Measurements from ENCODE around the gene DERL3.

Gene DERL3

DNA sequence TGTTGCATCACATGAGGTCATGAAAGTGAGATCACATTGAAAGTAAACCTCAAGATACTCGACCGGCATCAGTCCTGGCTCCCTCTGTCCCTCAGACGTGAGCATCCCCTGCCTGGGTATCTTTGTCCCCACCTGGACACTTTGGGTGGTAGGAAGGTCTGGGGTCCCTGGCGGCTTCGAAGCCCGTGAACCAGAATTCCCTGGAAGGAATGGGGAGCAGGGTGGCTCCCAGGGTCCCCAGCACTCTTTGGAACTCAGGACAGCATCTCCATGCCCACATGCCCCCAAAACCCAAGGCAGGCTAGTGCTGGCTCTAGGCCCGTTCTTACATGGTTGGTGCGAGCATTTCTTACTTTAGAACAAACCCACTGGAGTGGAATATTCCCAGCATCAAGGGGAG lies 7.5 kb downstream of the DERL3 start:
- DNase-seq = no peak

DNA sequence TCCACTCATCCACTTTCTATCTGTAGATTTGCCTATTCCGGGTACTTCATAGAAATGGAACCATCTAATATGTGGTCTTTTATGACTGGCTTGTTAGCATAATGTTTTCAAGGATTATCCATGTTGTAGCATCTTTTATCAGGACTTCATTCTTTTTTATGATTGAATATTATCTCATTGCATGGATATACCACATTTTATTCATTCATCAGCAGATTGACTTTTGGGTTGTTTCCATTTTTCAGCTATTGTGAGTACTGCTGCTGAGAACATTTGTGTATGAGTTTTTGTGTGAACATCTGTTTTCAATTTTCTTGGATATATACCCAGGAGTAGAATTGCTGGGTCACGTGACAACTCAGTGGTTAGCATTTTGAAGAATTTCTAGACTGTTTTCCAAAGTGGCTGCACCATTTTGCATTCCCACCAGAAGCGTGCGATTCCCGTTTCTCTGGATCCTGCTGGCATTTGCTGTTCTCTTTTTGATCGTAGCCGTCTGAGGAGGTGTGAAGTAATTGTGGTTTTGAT lies 8.9 kb downstream of the DERL3 start:
- DNase-seq = no peak

DNA sequence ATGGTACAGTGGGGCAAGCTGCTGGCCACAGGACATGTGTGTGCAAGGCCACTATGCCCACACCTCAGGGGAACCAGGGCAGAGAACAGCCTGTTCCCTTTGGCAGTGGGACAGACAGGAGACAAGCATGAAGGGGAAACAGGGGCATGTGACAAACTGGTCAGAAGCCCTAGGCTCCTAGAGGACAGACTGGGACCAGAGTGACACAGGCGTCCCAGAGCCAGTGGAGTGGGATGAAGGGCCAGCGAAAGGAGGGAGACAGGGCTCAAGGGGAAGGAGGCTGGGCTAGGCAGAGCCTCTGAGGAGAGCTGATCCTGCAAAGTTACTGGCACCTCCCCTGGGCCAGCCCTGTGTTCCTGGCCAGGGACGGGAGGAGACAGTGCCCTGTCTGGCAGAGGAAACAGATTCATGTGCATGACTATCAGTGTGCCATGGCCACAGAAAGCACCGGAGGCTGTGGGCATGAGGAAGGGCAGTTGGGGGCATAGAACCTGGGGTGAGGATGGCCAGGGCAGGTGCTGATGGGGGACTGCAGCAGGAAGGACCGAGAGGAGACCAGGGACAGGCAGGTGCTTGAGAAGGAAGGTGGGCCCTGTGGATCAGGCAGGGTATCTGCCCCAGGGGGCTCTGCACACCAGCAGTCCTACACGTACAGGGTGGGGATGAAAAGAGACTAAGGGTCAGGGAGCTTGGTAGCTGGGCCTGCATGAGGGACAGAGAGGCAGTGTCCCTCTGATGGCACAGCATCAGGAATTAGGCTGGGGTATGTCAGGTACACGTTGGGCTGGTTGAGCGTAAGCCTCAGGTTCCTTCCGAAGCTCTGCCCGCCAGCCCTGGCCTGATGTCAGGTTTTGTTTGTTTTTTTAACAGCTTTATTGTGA lies 9.8 kb downstream of the DERL3 start:
- DNase-seq = no peak

DNA sequence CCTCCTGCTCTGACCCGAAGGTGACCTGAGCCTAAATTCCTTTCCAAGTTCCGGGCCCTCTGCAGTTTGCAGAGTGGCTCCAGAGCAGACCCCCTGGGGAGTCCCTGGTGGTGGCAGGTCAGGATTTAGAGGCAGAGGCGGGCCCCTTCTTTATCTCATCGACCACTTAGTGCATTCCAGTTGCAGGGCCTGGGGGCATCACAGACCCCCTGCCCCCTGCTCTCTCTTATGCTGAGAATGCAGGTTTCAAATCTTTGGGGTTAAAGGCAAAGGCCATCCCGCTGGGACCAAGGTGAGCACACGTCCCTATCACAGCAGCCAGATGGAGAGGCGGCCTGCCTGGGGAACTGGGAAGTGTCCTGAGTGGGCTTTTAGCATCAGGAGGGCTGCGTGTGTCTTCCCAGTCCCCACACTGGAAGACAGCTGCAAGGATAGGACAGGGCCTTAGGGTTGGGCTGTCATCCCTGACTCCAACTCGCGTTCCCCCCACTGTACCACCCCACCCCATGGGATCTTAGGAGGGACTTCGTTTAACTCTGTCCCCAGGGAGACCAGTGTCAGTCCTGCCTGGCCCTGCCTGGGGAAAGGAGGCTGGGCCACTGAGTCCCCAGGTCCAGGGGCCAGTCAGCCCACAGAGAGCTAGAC lies 11.3 kb downstream of the DERL3 start:
- no peak for DNase-seq

DNA sequence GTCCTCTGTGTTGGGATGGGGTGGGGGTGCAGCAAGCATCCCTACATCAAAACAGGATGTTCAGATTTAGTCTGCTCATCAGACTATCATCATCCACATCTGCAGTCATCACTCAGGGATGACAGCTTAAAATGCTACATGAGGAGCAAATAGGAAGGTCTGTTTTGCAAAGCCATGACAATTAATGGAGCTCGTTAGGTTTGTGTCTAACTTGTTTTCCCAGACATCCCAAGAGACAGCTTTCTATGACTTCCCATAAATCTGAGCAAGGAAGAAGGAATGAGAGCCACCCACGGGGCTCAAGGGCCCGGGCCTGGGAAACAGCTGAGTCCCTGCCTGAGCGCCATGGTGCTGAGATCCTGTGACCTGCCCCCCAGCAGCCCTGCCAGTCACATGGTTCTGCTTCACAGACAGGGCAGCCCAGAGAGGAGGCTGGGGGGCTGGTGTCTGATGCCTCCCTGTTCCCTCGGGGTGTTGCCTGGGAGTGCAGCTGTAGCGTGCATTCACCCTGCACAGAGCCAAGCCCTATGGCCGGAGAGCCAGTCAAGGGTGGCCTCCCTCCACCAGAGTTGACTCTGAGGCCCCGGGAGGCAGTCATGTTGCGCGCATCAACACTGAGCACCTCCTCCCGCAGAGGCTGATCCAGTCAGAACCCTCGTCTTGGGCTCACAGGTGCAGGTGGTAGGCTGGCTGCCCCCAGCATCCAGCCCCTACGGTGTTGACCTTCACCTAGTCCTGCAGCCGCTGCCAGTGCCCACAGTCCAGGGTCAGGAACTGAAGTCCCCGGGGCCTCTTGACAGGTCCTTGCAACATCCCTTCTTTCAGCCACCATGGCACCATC lies 12.1 kb downstream of the DERL3 start:
- DNase-seq = no peak

DNA sequence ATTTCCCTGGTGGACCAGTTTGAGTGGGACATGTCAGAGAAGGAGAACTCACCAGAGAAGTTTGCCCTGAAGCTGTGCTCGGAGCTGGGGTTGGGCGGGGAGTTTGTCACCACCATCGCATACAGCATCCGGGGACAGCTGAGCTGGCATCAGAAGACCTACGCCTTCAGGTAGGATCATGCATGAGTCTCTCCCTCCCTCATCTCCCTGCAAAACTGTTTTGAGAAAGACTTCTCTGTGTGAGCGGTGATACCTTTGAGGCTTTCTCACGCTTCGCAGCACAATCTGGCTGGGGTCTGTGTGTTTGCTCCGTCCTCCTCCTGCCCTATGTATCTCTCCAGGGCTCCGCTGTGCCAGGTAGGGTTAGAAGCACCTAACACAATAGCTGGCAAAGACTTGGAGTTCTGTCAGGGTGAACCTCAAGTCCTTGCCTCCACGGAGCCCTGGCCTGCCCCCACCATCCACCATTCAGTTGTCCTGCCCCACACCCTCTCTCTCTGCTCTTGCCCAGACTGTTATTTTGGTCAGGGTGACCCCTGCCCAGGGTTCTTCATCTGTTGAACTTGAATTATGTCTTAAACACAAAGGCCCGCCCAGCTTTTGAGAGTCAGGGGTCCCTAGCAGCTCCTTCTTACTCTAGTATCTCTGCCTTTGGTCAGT lies 13.4 kb downstream of the DERL3 start:
- DNase-seq = no peak

DNA sequence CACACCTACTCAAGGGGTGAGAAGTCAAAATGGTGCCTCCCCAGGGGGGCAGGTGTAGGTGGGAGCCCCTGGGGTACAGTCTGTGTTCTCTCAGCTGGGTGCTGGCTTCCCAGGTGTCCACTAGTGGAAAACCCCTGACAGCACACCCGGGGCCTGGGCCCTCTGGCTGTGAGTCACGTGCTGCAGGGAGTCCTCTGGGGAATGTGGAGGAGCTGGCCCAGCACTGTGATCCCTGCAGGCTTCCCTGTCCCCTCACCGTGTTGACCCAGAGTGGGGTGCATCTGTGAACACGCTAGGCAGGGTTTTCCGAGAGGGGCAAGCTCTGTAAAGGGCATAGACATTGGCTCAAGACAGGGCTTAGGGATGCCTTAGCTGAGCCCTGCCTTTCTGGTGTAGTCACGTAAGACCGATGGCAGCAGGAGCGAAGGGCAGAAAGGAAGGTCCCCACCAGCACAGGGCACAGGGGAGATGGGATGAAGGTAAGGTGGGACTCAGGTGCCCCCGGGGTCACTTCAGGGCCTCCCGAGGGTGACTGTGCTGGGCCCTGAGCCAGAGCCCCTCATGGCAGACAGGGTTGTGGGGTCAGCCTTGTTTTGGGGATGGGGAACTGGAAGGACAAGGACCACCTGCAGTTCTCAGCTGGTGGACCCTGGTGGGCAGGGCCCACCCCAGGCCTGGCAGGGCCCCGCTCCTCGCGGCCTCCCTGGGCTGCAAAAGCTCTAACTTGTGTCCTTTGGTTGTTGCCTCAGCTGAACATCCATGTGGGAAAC lies 14.1 kb downstream of the DERL3 start:
- DNase-seq = no peak

DNA sequence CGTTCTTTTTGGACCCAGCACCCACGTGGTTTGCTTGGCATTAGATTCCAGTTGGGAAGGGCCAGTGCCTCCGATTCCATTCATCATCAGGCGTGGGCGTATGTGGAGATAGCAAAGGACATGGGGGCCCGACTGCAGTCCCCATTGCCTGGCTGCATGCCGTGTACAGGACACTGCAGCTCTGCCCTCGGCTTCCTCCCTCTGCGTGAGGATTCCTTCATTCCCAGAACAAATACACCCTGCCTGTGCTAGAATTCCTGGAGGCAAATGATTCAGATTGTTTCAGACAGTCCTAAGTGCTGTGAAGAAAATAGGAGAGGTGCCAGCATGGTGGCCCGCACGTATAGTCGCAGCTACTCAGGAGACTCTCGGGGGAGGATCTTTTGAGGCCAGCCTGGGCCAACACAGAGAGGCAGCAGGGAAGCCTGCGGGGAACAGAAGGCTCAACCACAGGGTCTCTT lies 15.4 kb downstream of the DERL3 start:
- no peak for DNase-seq

DNA sequence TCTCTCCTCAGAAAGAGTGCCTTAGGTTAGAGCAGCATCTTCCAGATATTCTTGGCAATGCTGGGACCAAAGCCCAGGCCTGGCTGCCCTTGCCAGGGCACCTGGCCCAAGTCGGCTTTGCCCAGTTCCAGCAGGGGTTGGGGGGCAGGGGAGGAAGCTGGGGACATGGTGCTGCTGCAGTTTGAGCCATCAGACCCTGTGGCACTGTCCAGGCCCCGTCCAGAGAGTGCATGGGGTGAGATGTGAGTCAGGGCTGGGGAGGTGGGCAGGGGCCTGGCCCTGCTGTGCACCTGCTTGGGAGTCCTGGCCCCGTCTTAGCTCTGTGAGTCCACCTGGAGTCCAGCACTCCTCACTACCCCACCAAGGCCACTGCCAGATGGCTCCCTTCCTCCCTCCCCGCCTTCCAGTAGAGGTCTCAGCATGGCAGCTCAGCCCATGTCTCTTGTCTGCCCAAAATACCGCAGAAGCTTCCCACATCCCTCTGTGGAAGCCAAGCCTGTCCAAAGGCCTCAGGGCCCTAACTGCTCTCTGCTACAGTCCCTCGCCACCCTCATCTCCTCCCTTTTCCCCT lies 16.6 kb downstream of the DERL3 start:
- DNase-seq = no peak

DNA sequence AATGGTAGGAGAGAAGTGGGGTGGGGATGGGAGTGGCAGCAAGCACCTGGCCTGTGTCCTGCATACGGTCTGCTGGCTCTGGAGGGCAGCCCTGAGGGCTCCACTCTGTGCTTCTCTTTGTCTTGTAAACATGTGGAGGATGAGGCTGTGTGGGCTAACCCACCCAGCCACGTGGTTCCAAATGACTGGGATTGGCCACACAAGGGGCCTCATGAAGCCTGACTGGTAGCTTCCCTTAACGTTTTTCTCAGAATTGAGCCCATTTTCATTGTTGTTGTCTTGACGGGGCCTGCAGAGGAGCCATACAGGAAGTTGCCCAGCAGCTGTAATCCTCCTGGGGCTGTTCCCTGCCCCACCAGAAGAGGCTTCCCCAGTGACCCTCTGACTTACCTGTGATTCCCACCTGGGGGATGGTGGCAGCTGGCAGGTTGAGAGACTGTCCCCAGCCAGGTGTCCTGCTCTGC lies 18.0 kb downstream of the DERL3 start:
- peak in 1 of 2 donors; percentile 6 for DNase-seq

DNA sequence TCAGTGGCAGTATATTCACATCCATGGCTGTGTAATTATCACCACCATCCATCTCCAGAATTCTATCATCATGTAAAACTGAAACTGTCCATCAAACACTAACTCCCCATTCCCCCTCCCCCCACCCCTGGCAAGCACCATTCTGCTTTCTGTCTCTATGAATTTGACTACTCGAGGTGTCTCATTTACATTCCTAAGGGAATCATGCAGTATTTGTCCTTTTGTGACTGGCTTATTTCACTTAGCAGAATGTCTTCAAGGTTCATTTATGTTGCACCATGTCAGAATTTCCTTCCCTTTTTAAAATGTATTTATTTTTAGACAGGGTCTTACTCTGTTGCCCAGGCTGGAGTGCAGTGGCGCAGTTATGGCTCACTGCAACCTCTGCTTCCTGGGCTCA lies 20.3 kb downstream of the DERL3 start:
- DNase-seq = no peak

DNA sequence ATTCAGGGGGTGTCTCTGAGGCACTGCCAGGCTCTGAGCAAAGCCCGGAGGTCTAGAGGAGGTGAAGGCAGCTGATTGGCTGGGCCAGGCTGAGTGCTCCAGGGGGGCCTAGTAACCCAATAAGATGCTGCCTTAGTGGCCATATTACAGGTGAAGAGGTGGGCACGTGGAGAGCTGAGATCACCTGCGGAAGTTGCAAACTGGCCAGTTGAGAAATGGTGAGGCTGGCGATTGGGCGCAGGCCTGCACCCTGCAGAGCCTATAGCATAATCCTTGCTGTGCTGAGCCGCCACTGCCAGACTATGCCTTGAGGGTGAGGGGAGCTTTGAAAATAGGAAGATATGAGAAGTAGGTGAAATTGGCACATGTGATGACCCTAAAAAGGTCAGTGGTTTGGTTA lies 21.7 kb downstream of the DERL3 start:
- no peak for DNase-seq

DNA sequence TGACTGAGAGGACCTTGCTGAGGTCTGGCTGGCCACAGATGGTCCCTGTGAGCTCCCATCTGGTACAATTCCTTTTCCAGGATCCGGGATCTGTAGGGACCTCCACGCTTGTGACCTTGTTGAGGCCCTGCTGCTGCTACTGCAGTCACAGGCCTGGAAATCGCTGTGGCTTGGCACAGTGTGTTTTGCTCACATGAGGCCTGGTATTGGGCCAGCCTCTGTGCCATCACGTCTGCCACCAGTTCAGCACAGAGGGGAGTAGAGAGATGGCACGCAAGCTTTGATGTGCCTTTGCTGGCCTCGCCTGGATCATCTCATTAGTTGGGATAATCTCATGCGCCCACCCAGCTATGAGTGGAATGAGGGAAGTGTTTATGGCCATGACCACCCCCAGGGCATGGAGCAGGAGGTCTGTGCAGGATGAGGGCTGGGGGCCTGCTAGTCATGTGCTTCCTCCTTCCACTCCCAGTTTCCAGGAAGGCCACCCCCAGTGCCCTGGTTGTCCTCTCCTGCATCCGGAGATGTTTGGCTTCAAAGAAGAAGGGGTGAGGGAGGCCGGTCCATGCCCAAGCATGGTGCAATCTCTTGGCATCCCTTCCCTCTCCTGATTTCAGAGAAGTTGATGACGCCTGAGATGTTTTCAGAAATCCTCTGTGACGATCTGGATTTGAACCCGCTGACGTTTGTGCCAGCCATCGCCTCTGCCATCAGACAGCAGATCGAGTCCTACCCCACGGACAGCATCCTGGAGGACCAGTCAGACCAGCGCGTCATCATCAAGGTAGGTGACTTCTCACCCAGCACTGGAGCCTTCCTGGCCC lies 22.4 kb downstream of the DERL3 start:
- DNase-seq = no peak

DNA sequence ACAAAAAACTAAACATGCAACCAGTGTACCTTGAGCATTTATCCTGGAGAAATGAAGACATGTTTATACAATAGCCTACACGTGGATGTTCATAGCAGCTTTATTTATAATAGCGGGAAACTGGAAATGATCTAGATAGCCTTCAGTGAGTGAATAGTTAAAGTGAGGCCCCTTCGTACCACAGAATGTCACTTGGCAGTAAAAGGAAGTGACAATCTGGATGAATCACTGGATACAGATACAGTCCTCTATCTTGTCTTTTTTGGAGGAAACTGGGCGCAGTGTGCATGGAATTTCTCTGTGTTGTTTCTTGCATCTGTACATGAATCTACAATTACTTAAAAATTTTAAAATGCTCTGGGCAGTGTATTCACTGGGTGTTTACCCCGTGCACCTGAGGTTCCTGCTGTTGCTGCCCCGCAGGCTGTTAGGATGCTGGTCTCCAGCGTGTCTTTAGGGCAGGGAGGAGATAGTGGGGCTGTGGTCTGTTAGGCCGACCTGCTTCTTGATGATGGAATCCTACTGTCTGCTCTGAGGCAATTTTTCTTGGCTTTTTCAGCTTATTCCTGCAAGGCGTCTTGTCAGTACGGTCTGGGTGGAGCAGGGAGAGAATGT lies 23.2 kb downstream of the DERL3 start:
- no peak for DNase-seq

DNA sequence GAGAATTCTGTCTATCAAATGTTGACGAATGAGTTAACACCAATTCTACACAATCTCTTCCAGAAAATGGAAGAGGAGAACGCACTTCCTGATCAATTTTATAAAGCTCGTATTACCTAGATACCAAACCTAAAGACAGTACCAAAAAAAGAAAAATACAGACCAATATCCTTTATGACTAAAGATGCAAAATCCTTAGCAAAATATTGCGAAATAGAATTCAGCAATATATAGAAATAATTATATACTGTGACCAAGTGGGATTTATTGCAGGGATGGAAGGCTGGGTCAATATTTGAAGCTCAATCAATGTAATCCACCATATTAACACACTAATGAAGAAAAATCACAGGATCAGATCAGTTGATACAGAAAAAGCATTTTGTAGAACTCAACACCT lies 26.4 kb downstream of the DERL3 start:
- DNase-seq = no peak

DNA sequence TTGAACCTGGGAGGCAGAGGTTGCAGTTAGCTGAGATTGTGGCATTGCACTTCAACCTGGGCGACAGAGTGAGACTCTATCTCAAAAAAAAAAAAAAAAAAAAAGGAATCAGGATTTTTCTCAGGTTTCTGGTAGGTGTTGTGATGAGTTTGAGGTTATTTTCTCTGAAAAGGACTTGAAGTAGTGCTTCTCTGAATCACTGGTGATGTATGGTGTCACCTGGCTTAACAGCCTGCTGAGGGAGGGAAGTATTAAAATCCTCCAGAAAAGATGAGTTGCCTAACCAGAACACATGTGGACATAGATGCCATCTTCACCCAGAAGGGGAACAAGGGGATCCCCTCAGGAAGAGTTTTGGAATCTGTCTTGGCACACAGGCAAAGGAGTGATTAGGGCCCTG lies 32.0 kb downstream of the DERL3 start:
- DNase-seq = no peak

DNA sequence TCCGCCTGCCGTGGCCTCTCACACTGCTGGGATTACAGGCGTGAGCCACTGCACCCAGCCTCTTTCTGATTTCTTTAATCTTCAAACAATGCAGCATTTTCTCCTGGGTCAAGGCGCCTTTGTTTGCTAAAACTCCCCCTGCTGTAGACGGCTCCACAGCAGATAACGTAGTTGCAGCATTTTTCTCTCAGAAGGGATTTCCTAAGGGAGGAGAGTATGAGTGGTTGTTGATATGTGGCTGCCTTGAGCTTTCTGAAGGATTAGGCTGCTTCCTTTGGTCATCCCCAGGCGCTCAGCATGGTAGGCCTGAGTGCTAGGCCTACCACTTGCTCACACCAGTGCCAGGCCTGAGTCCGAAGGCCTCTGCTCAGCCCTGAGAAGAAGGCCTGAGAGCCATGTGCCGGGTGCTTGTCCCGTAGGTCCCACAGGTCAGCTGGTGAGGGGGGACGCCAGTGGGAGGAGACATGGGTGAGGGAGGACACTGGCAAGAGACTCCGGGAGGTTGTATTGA lies 34.0 kb downstream of the DERL3 start:
- DNase-seq = no peak

DNA sequence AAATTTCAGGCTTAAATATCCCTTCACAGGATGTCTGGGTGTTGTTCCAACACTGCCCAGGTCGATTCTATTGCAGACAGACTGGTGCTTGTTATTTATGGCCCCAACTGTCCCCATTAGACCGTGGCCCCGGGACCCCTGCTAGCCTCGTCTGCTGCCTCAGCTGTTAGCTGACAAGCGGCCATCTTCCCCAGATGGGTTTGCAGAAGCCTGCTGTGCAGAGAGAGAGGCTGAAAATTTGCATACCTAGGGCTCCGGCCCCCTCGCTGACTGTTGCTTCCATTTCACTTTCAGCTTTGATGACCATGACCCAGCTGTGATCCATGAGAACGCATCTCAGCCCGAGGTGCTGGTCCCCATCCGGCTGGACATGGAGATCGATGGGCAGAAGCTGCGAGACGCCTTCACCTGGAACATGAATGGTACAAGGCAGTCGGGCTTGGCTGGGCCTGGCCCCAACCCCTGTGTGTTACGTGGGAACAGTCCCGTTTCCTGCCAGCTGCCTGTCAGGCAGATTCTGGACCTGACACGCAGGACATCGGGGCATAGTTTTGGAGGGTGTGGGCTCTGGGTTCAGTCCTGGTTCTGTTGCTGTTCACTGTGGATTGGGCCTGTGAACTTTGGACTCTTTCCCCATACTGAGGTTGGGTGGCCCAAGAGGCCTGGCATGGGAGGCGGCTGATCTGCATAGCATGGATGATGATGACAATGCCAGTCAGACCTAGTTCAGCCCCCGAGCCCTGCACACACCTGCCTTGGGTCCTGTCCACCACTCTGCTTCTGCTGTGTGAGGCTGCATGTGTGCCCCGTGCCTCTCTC lies 35.6 kb downstream of the DERL3 start:
- DNase-seq = no peak
